ENCODE data around the gene TPGS1. TPM values are rescaled to one million over a fixed set of nuclear protein-coding genes. Genes with fewer than 3 reads are reported as not detected.

TPGS1 gene
- total and polyA plus RNA-seq, 2 donors (not counting 3 experiments of a cell fraction or from before 2014, with no cell fraction given): 20.9 to 24.7 TPM

- no peak overlapping the region for H3K4me3 ChIP-seq (replicated peaks in 1 of 3; ENCODE audit: insufficient read depth in 1 of 3, low read depth in 1 of 3, low read length in 3 of 3)
- peaks cover 9 to 12% of the 10 kb centered on the region in 2 experiments for H3K27me3 ChIP-seq (ENCODE audit: control insufficient read depth in 2 of 2, insufficient read depth in 2 of 2, low read length in 2 of 2)
- no peaks in the 10 kb centered on the region for H3K4me1 ChIP-seq (ENCODE audit: control insufficient read depth, extremely low read depth, insufficient read depth, low read length)
- no peak overlapping the region for H3K4me2 ChIP-seq (ENCODE audit: insufficient read depth, low read length)
- no peaks in the 10 kb centered on the region for H3K9me3 ChIP-seq (replicated peaks; ENCODE audit: control insufficient read depth, insufficient read depth, low read length)
- no peaks in the 10 kb centered on the region for H4K20me1 ChIP-seq (replicated peaks; ENCODE audit: control insufficient read depth, extremely low read depth, insufficient read depth, low read length)
- H3K9ac ChIP-seq (replicated peaks; ENCODE audit: extremely low read depth, insufficient read depth, low read length): no peak overlapping the region
- H3K79me2 ChIP-seq (ENCODE audit: control insufficient read depth, insufficient read depth, low read length): no peaks in the 10 kb centered on the region
- dilution Hi-C loops (cut with MboI; ENCODE audit: extremely low pct_ligation_motif_present, low sequenced_read_pairs) (no loop called here), intact Hi-C loops (cut with micrococcal nuclease) (no loop called here)
- POLR2A ChIA-PET: no interaction called here
- CTCF ChIA-PET: no interaction called here
- TF ChIP-seq JUN (IDR thresholded peaks at IDR 0.05; ENCODE audit: borderline replicate concordance, insufficient read depth, insufficient read length, low read depth): no peak
- no peak for TF ChIP-seq CTCF (IDR thresholded peaks at IDR 0.05; ENCODE audit: extremely low read depth in 1 of 2, insufficient read depth in 1 of 2, low read depth in 1 of 2, low read length in 2 of 2)
- TF ChIP-seq POLR2A (IDR thresholded peaks at IDR 0.05; ENCODE audit: low read depth, low read length): no peak
- TF ChIP-seq FOS (IDR thresholded peaks at IDR 0.05; ENCODE audit: borderline replicate concordance, insufficient read depth, low read length): no peak
- no peak for TF ChIP-seq POLR2AphosphoS5 (IDR thresholded peaks at IDR 0.05; ENCODE audit: insufficient read depth, low read depth, low read length)
- no peak for TF ChIP-seq MYC (IDR thresholded peaks at IDR 0.05; ENCODE audit: low read depth, low read length)
- no peak for TF ChIP-seq GATA2 (IDR thresholded peaks at IDR 0.05; ENCODE audit: insufficient read depth, insufficient read length, low read depth, low read length)
- no peak for TF ChIP-seq MAX (IDR thresholded peaks at IDR 0.05; ENCODE audit: insufficient read depth, insufficient read length)
- no peak for TF ChIP-seq EZH2 (IDR thresholded peaks at IDR 0.05; ENCODE audit: borderline replicate concordance, low read depth, low read length, severe bottlenecking)
- no peak for FAIRE-seq
- no peaks in the 10 kb centered on the region for H3K36me3 ChIP-seq (ENCODE audit: control insufficient read depth in 2 of 2, extremely low read depth in 1 of 2, insufficient read depth in 2 of 2, low read length in 2 of 2)
- H3K9me1 ChIP-seq (replicated peaks; ENCODE audit: control insufficient read depth, extremely low read depth, insufficient read depth, low read length): no peaks in the 10 kb centered on the region
- no peak for DNase-seq (ENCODE audit: low read depth, low spot score)
- H2AFZ ChIP-seq (ENCODE audit: low read depth, low read length): no peak overlapping the region
- no peak overlapping the region for H3K27ac ChIP-seq (ENCODE audit: insufficient read depth, low read depth, low read length)
- no TSS peak for BruUV-seq (replicated peaks)
These were observed 10.3 kb upstream of the TPGS1 start for GRCh38 chr19:496986-497385.

All from endothelial cell of umbilical vein (primary cell).